ENCODE results near the gene MAEA.
"Not testable (repeated sequence)": the region's sequence is repeated elsewhere in the genome, so short reads cannot be mapped to it uniquely, and the experiment has no call there.

MAEA gene

GRCh38 chr4:1325681-1326635, 36.3 kb downstream of the MAEA start:
- TF ChIP-seq JUND (IDR thresholded peaks at IDR 0.05; ENCODE audit: low read depth): no peak
- no peak for DNase-seq (ENCODE audit: low read depth in 1 of 2, low spot score in 1 of 2)
- in situ Hi-C loops (cut with HindIII; ENCODE audit: low pct_unique_long_range_greater_than_20kb, low sequenced_read_pairs): no loop called here

GRCh38 chr4:1326751-1327525, 37.2 kb downstream of the MAEA start:
- no peak for DNase-seq (ENCODE audit: low read depth in 1 of 2, low spot score in 1 of 2)
- in situ Hi-C loops (cut with HindIII; ENCODE audit: low pct_unique_long_range_greater_than_20kb, low sequenced_read_pairs): no loop called here
- TF ChIP-seq JUND (IDR thresholded peaks at IDR 0.05; ENCODE audit: low read depth): no peak

GRCh38 chr4:1327526-1328266, 38.0 kb downstream of the MAEA start:
- no peak for TF ChIP-seq JUND (IDR thresholded peaks at IDR 0.05; ENCODE audit: low read depth)

GRCh38 chr4:1328267-1329155, 38.8 kb downstream of the MAEA start:
- in situ Hi-C loops (cut with HindIII; ENCODE audit: low pct_unique_long_range_greater_than_20kb, low sequenced_read_pairs): no loop called here
- no peak for DNase-seq (ENCODE audit: low read depth in 1 of 2, low spot score in 1 of 2)
- no peak for TF ChIP-seq JUND (IDR thresholded peaks at IDR 0.05; ENCODE audit: low read depth)

More at GRCh38 chr4:1327526-1328266, 38.0 kb downstream of the MAEA start:
- no peak for DNase-seq (ENCODE audit: low read depth in 1 of 2, low spot score in 1 of 2)
- in situ Hi-C loops (cut with HindIII; ENCODE audit: low pct_unique_long_range_greater_than_20kb, low sequenced_read_pairs): no loop called here

- no peak for DNase-seq (ENCODE audit: low read depth in 1 of 2, low spot score in 1 of 2)
- no peak for TF ChIP-seq JUND (IDR thresholded peaks at IDR 0.05; ENCODE audit: low read depth)
- in situ Hi-C loops (cut with HindIII; ENCODE audit: low pct_unique_long_range_greater_than_20kb, low sequenced_read_pairs): no loop called here
These were observed 40.0 kb downstream of the MAEA start for GRCh38 chr4:1329408-1330371.

- no peak for DNase-seq (ENCODE audit: low read depth in 1 of 2, low spot score in 1 of 2)
- in situ Hi-C loops (cut with HindIII; ENCODE audit: low pct_unique_long_range_greater_than_20kb, low sequenced_read_pairs): no loop called here
- TF ChIP-seq JUND (IDR thresholded peaks at IDR 0.05; ENCODE audit: low read depth): no peak
These were observed 41.3 kb downstream of the MAEA start for GRCh38 chr4:1330761-1331590.

GRCh38 chr4:1331591-1332353, 42.1 kb downstream of the MAEA start:
- TF ChIP-seq JUND (IDR thresholded peaks at IDR 0.05; ENCODE audit: low read depth): no peak
- in situ Hi-C loops (cut with HindIII; ENCODE audit: low pct_unique_long_range_greater_than_20kb, low sequenced_read_pairs): no loop called here
- DNase-seq (ENCODE audit: low read depth in 1 of 2, low spot score in 1 of 2): no peak

- TF ChIP-seq JUND (IDR thresholded peaks at IDR 0.05; ENCODE audit: low read depth): no peak
- DNase-seq (ENCODE audit: low read depth in 1 of 2, low spot score in 1 of 2): no peak
- in situ Hi-C loops (cut with HindIII; ENCODE audit: low pct_unique_long_range_greater_than_20kb, low sequenced_read_pairs): no loop called here
These were observed 43.0 kb downstream of the MAEA start for GRCh38 chr4:1332686-1333085.

- in situ Hi-C loops (cut with HindIII; ENCODE audit: low pct_unique_long_range_greater_than_20kb, low sequenced_read_pairs): no loop called here
- no peak for TF ChIP-seq JUND (IDR thresholded peaks at IDR 0.05; ENCODE audit: low read depth)
- no peak for DNase-seq (ENCODE audit: low read depth in 1 of 2, low spot score in 1 of 2)
These were observed 43.6 kb downstream of the MAEA start for GRCh38 chr4:1333256-1333655.

- DNase-seq (ENCODE audit: low read depth in 1 of 2, low spot score in 1 of 2); in situ Hi-C loops (cut with HindIII; ENCODE audit: low pct_unique_long_range_greater_than_20kb, low sequenced_read_pairs): not testable (repeated sequence)
These were observed 44.3 kb downstream of the MAEA start for GRCh38 chr4:1333851-1334578.
